ENCODE results near the gene CARD9.
A peak's percentile ranks its signal among the peaks of the same experiment; 100 is the strongest.
"Not testable (repeated sequence)": the region's sequence is repeated elsewhere in the genome, so short reads cannot be mapped to it uniquely, and the experiment has no call there.

The CARD9 gene

GRCh38 chr9:136323371-136323789 is 50.1 kb downstream of the CARD9 start:
- peaks cover 44 to 80% (median 68%) of the 10 kb centered on the region in 10 experiments for H3K4me1 ChIP-seq
- H3K9me3 ChIP-seq (replicated peaks in 1 of 11): peaks cover 0 to 8% (median 0%) of the 10 kb centered on the region in 11 experiments; a peak in 5 of 22 replicates
- H3K4me2 ChIP-seq: peak overlapping the region; percentile 68 to 100 (median 96)
- peak overlapping the region in 5 of 11 experiments; percentile 44 to 95 (median 91); a peak in 9 of 22 replicates for H3K9ac ChIP-seq
- H3K27me3 ChIP-seq: peaks cover 0 to 23% (median 0%) of the 10 kb centered on the region in 11 experiments; a peak in 6 of 22 replicates
- TF ChIP-seq Cebpa-rat (IDR thresholded peaks at IDR 0.05): no peak
- peak overlapping the region in 6 of 11 experiments; percentile 81 to 93 (median 88); a peak in 12 of 22 replicates for H3K27ac ChIP-seq
- H3K36me3 ChIP-seq: no peaks in the 10 kb centered on the region
- H3K4me3 ChIP-seq: peak overlapping the region in 1 of 10 experiments; percentile 28; a peak in 2 of 20 replicates
- H4K20me1 ChIP-seq: peaks cover 0 to 5% (median 4%) of the 10 kb centered on the region in 11 experiments; a peak in 10 of 22 replicates

GRCh38 chr9:136322756-136323330 is 50.6 kb downstream of the CARD9 start:
- peak overlapping the region in 6 of 11 experiments; percentile 44 to 95 (median 74); a peak in 12 of 22 replicates for H3K9ac ChIP-seq
- peaks cover 0 to 28% (median 0%) of the 10 kb centered on the region in 11 experiments; a peak in 6 of 22 replicates for H3K27me3 ChIP-seq
- no peaks in the 10 kb centered on the region for H3K36me3 ChIP-seq
- H4K20me1 ChIP-seq: no peaks in the 10 kb centered on the region; a peak in 1 of 22 replicates
- H3K4me2 ChIP-seq: peak overlapping the region; percentile 68 to 100 (median 96)
- H3K4me1 ChIP-seq: peaks cover 44 to 84% (median 71%) of the 10 kb centered on the region in 10 experiments
- no peak for TF ChIP-seq Cebpa-rat (IDR thresholded peaks at IDR 0.05)
- H3K9me3 ChIP-seq (replicated peaks in 1 of 11): peaks cover 0 to 8% (median 0%) of the 10 kb centered on the region in 11 experiments; a peak in 5 of 22 replicates
- H3K27ac ChIP-seq: peak overlapping the region in 5 of 11 experiments; percentile 81 to 93 (median 90); a peak in 10 of 22 replicates
- H3K4me3 ChIP-seq: peak overlapping the region in 1 of 10 experiments; percentile 28; a peak in 2 of 20 replicates

- Histone ChIP-seq H3K27ac (no peak overlapping the region), H3K36me3 (no peaks in the 10 kb centered on the region), H4K20me1 (no peaks in the 10 kb centered on the region), H3K4me3 (no peak overlapping the region), H3K9me3 (replicated peaks in 1 of 11) (peaks cover 0 to 8% (median 1%) of the 10 kb centered on the region in 11 experiments; a peak in 11 of 22 replicates), H3K9ac (no peak overlapping the region), H3K27me3 (peaks cover 0 to 38% (median 0%) of the 10 kb centered on the region in 11 experiments; a peak in 6 of 22 replicates), H3K4me2 (peak overlapping the region in 5 of 11 experiments; percentile 95 to 99 (median 97); a peak in 8 of 22 replicates), H3K4me1 (peaks cover 51 to 91% (median 78%) of the 10 kb centered on the region in 10 experiments)
- no peak for TF ChIP-seq Cebpa-rat (IDR thresholded peaks at IDR 0.05)
These were observed 51.9 kb downstream of the CARD9 start for GRCh38 chr9:136321561-136321960.

GRCh38 chr9:136320972-136321371 is 52.5 kb downstream of the CARD9 start:
- H4K20me1 ChIP-seq, H3K36me3 ChIP-seq, H3K4me3 ChIP-seq, H3K9ac ChIP-seq, H3K27ac ChIP-seq: not testable (repeated sequence)
- Histone ChIP-seq H3K9me3 (replicated peaks in 1 of 11) (peaks cover 1 to 14% (median 7%) of the 10 kb centered on the region in 11 experiments; a peak in 20 of 22 replicates), H3K4me2 (peak overlapping the region in 1 of 11 experiments; percentile 95; a peak in 2 of 22 replicates), H3K4me1 (peaks cover 45 to 89% (median 75%) of the 10 kb centered on the region in 10 experiments), H3K27me3 (peaks cover 0 to 38% (median 0%) of the 10 kb centered on the region in 11 experiments; a peak in 6 of 22 replicates)

GRCh38 chr9:136319955-136320354 is 53.5 kb downstream of the CARD9 start:
- Histone ChIP-seq H3K27ac (peak overlapping the region in 2 of 11 experiments; percentile 71 to 72; a peak in 1 of 22 replicates), H3K4me1 (peaks cover 42 to 79% (median 65%) of the 10 kb centered on the region in 10 experiments), H3K27me3 (peaks cover 0 to 38% (median 0%) of the 10 kb centered on the region in 11 experiments; a peak in 6 of 22 replicates)

GRCh38 chr9:136319244-136319643 is 54.2 kb downstream of the CARD9 start:
- Histone ChIP-seq H3K4me1 (peaks cover 38 to 73% (median 58%) of the 10 kb centered on the region in 10 experiments), H3K27ac (peak overlapping the region in 7 of 11 experiments; percentile 11 to 72 (median 67); a peak in 9 of 22 replicates), H3K36me3 (peaks cover 0 to 10% (median 0%) of the 10 kb centered on the region in 11 experiments; a peak in 2 of 22 replicates), H3K9me3 (replicated peaks in 1 of 11) (peaks cover 18 to 31% (median 24%) of the 10 kb centered on the region in 11 experiments), H3K9ac (peak overlapping the region in 5 of 11 experiments; percentile 25 to 72 (median 68); a peak in 8 of 22 replicates), H3K4me2 (peak overlapping the region in 10 of 11 experiments; percentile 61 to 97 (median 92); a peak in 21 of 22 replicates), H3K4me3 (peak overlapping the region in 3 of 10 experiments; percentile 31 to 40 (median 31); a peak in 2 of 20 replicates), H3K27me3 (peaks cover 0 to 38% (median 0%) of the 10 kb centered on the region in 11 experiments; a peak in 6 of 22 replicates)
- not testable (repeated sequence) for H4K20me1 ChIP-seq
- peak in 4 of 11 experiments; percentile 30 to 72 (median 45); a peak in 3 of 22 replicates for TF ChIP-seq Cebpa-rat (IDR thresholded peaks at IDR 0.05)

More at GRCh38 chr9:136319955-136320354, 53.5 kb downstream of the CARD9 start:
- H3K36me3 ChIP-seq, H3K9ac ChIP-seq, H3K4me3 ChIP-seq, H4K20me1 ChIP-seq: not testable (repeated sequence)
- H3K4me2 ChIP-seq: peak overlapping the region in 5 of 11 experiments; percentile 88 to 97 (median 96); a peak in 7 of 22 replicates
- peaks cover 11 to 24% (median 17%) of the 10 kb centered on the region in 11 experiments for H3K9me3 ChIP-seq (replicated peaks in 1 of 11)

- Histone ChIP-seq H3K9me3 (replicated peaks in 1 of 11) (peaks cover 18 to 34% (median 28%) of the 10 kb centered on the region in 11 experiments), H3K4me2 (peak overlapping the region; percentile 37 to 97 (median 88); a peak in 21 of 22 replicates), H3K27ac (peak overlapping the region in 7 of 11 experiments; percentile 11 to 72 (median 67); a peak in 9 of 22 replicates), H3K9ac (peak overlapping the region in 5 of 11 experiments; percentile 25 to 72 (median 68); a peak in 8 of 22 replicates), H3K4me1 (peaks cover 34 to 73% (median 53%) of the 10 kb centered on the region in 10 experiments), H3K27me3 (peaks cover 0 to 35% (median 0%) of the 10 kb centered on the region in 11 experiments; a peak in 6 of 22 replicates), H3K36me3 (peaks cover 0 to 10% (median 0%) of the 10 kb centered on the region in 11 experiments; a peak in 2 of 22 replicates), H3K4me3 (peak overlapping the region in 3 of 10 experiments; percentile 31 to 40 (median 36); a peak in 2 of 20 replicates), H4K20me1 (no peaks in the 10 kb centered on the region)
- no peak for TF ChIP-seq Cebpa-rat (IDR thresholded peaks at IDR 0.05)
These were observed 54.7 kb downstream of the CARD9 start for GRCh38 chr9:136318776-136319241.

- Histone ChIP-seq H4K20me1 (no peaks in the 10 kb centered on the region), H3K9ac (peak overlapping the region in 6 of 11 experiments; percentile 17 to 75 (median 62); a peak in 11 of 22 replicates), H3K27me3 (peaks cover 0 to 30% (median 0%) of the 10 kb centered on the region in 11 experiments; a peak in 6 of 22 replicates), H3K4me3 (peak overlapping the region in 5 of 10 experiments; percentile 18 to 45 (median 31); a peak in 6 of 20 replicates), H3K9me3 (replicated peaks in 1 of 11) (peaks cover 18 to 34% (median 28%) of the 10 kb centered on the region in 11 experiments), H3K36me3 (peaks cover 0 to 10% (median 0%) of the 10 kb centered on the region in 11 experiments; a peak in 2 of 22 replicates), H3K27ac (peak overlapping the region in 6 of 11 experiments; percentile 14 to 65 (median 53); a peak in 10 of 22 replicates), H3K4me2 (peak overlapping the region; percentile 61 to 97 (median 88)), H3K4me1 (peaks cover 28 to 73% (median 53%) of the 10 kb centered on the region in 10 experiments)
- no peak for TF ChIP-seq Cebpa-rat (IDR thresholded peaks at IDR 0.05)
These were observed 55.2 kb downstream of the CARD9 start for GRCh38 chr9:136318111-136318775.

Measured in BLaER1 treated with 17β-estradiol and CSF1 and Interleukin-3, amounts not matched to agents 10 nM and 100 nM (cell line).